GM19468 (cell line): ENCODE data around the gene IL5RA.

Experiments used
- ATAC-seq: cut with Tn5 transposase; IDR thresholded peaks from one replicate; pipeline ENCODE4 v1.9.1; 2021; ENCODE audit warnings: mild to moderate bottlenecking, moderate library complexity, moderate number of reproducible peaks; ENCODE audit not compliant: unreplicated experiment; ENCODE audit errors: extremely low read depth

The IL5RA gene

GRCh38 chr3:3069723-3070122 is 40.5 kb downstream of the IL5RA start:
- ATAC-seq: no peak

- no peak for ATAC-seq
These were observed 41.8 kb downstream of the IL5RA start for GRCh38 chr3:3068358-3068881.

- no peak for ATAC-seq
These were observed 43.3 kb downstream of the IL5RA start for GRCh38 chr3:3066910-3067309.

- no peak for ATAC-seq
These were observed 43.8 kb downstream of the IL5RA start for GRCh38 chr3:3066378-3066777.

- no peak for ATAC-seq
These were observed 44.3 kb downstream of the IL5RA start for GRCh38 chr3:3065876-3066275.

- no peak for ATAC-seq
These were observed 45.9 kb downstream of the IL5RA start for GRCh38 chr3:3064297-3064696.

- ATAC-seq: no peak
These were observed 50.5 kb downstream of the IL5RA start for GRCh38 chr3:3059645-3060044.

- ATAC-seq: no peak
These were observed 56.2 kb downstream of the IL5RA start for GRCh38 chr3:3053974-3054373.

- no peak for ATAC-seq
These were observed 71.8 kb downstream of the IL5RA start for GRCh38 chr3:3038201-3038991.

- ATAC-seq: no peak
These were observed 73.0 kb downstream of the IL5RA start for GRCh38 chr3:3037156-3037555.

- no peak for ATAC-seq
These were observed 78.8 kb downstream of the IL5RA start for GRCh38 chr3:3031326-3031725.

GRCh38 chr3:3027976-3028567 is 82.1 kb downstream of the IL5RA start:
- peak; percentile 98 for ATAC-seq

GRCh38 chr3:3023111-3023745 is 86.9 kb downstream of the IL5RA start:
- no peak for ATAC-seq

- ATAC-seq: no peak
These were observed 90.0 kb downstream of the IL5RA start for GRCh38 chr3:3020209-3020608.
